Panc1 (cell line): ENCODE measurements around the gene SYCE3.

Experiments used
- CTCF ChIP-seq: fragments of 450-650 bp; IDR thresholded peaks from 2 replicates; pipeline ENCODE4 v1.5.1; 2017; ENCODE audit warnings: mild to moderate bottlenecking
- POLR2AphosphoS5 ChIP-seq: IDR thresholded peaks from 2 replicates; pipeline ENCODE4 v1.6.1; 2012; ENCODE audit warnings: mild to moderate bottlenecking, low read depth, low read length, moderate library complexity

GRCh38 chr22:50544078-50544745 lies 18.5 kb downstream of the SYCE3 start:
- no peak for TF ChIP-seq POLR2AphosphoS5
- peak; percentile 81; the same call in 1 of the 2 replicates for TF ChIP-seq CTCF
